Stomach (tissue), 4 donors: ENCODE measurements around the gene NF1.

Source experiments
- POLR2A ChIP-seq, 4 donors: fragments of 450-650 bp; IDR thresholded peaks; one replicate each; pipeline ENCODE4 v1.6.1; 2016; ENCODE audit warnings: antibody characterized with exemption in 4 of 4, control low read depth in 2 of 4, mild to moderate bottlenecking in 1 of 4, moderate library complexity in 1 of 4
- TF ChIP-seq, protein P1 (sequence below), 7 experiments: fragments of 450-650 bp in 4 of 7; fragments of 200-600 bp in 3 of 7; sonication (generic) in 3 of 7; IDR thresholded peaks; one replicate each; pipeline ENCODE4 v1.5.1; 2016 to 2019; ENCODE audit warnings: antibody characterized with exemption in 7 of 7, control low read depth in 2 of 7, mild to moderate bottlenecking in 1 of 7

- TF ChIP-seq, protein P1, sequence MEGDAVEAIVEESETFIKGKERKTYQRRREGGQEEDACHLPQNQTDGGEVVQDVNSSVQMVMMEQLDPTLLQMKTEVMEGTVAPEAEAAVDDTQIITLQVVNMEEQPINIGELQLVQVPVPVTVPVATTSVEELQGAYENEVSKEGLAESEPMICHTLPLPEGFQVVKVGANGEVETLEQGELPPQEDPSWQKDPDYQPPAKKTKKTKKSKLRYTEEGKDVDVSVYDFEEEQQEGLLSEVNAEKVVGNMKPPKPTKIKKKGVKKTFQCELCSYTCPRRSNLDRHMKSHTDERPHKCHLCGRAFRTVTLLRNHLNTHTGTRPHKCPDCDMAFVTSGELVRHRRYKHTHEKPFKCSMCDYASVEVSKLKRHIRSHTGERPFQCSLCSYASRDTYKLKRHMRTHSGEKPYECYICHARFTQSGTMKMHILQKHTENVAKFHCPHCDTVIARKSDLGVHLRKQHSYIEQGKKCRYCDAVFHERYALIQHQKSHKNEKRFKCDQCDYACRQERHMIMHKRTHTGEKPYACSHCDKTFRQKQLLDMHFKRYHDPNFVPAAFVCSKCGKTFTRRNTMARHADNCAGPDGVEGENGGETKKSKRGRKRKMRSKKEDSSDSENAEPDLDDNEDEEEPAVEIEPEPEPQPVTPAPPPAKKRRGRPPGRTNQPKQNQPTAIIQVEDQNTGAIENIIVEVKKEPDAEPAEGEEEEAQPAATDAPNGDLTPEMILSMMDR (IDR thresholded peaks at IDR 0.05), result no peak
- TF ChIP-seq POLR2A (IDR thresholded peaks at IDR 0.05), result no peak
Observed at GRCh38 chr17:31416503-31416923, 321.7 kb downstream of the NF1 start.
